NB4 (cell line): ENCODE data around the gene DENND4C.
"Not testable (repeated sequence)": the region's sequence is repeated elsewhere in the genome, so short reads cannot be mapped to it uniquely, and the experiment has no call there.

Experiments
- DNase-seq: peaks from one replicate; pipeline ENCODE4 v3.0.0; 2010; ENCODE audit warnings: low read depth
- H3K4me3 ChIP-seq: one replicate; pipeline ENCODE4 v1.5.1; 2011; ENCODE audit warnings: mild to moderate bottlenecking, low read depth, low read length, moderate library complexity
- MYC ChIP-seq: IDR thresholded peaks from 2 replicates; pipeline ENCODE4 v1.6.1; 2011; ENCODE audit warnings: low read depth, low read length
- POLR2A ChIP-seq: IDR thresholded peaks from 2 replicates; pipeline ENCODE4 v1.6.1; 2011; ENCODE audit warnings: mild to moderate bottlenecking; ENCODE audit not compliant: insufficient read length; ENCODE audit errors: extremely low read depth
- TF ChIP-seq, protein P1 (sequence below): IDR thresholded peaks from one replicate; pipeline ENCODE4 v1.5.1; 2012; ENCODE audit warnings: low read depth, low read length
- TF ChIP-seq, protein P2 (sequence below): IDR thresholded peaks from 2 replicates; pipeline ENCODE4 v1.6.1; 2011; ENCODE audit warnings: low read depth, low read length

Gene DENND4C

DNA sequence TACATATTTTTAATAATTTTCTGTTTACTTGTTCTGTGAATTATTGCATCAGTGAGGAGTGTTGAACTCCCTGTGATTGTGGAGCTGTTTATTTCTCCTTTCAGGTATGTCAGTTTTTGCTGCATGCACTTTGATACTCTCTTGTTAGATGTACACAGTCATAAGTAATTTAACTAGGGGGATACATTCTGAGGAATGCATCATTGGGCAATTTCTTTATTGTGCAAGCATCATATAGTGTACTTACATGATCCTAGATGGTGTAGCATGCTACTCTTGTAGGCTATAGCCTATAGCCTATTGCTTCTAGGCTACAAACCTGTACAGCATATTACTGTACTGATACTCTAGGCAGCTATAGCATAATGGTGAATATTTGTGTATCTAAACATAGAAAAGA is 9.5 kb downstream of the DENND4C start:
- DNase-seq: peak; percentile 67
- TF ChIP-seq POLR2A (no peak), MYC (no peak)
- TF ChIP-seq, protein P1, sequence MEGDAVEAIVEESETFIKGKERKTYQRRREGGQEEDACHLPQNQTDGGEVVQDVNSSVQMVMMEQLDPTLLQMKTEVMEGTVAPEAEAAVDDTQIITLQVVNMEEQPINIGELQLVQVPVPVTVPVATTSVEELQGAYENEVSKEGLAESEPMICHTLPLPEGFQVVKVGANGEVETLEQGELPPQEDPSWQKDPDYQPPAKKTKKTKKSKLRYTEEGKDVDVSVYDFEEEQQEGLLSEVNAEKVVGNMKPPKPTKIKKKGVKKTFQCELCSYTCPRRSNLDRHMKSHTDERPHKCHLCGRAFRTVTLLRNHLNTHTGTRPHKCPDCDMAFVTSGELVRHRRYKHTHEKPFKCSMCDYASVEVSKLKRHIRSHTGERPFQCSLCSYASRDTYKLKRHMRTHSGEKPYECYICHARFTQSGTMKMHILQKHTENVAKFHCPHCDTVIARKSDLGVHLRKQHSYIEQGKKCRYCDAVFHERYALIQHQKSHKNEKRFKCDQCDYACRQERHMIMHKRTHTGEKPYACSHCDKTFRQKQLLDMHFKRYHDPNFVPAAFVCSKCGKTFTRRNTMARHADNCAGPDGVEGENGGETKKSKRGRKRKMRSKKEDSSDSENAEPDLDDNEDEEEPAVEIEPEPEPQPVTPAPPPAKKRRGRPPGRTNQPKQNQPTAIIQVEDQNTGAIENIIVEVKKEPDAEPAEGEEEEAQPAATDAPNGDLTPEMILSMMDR: no peak
- TF ChIP-seq, protein P2, sequence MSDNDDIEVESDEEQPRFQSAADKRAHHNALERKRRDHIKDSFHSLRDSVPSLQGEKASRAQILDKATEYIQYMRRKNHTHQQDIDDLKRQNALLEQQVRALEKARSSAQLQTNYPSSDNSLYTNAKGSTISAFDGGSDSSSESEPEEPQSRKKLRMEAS: no peak
- H3K4me3 ChIP-seq: no peak overlapping the region

DNA sequence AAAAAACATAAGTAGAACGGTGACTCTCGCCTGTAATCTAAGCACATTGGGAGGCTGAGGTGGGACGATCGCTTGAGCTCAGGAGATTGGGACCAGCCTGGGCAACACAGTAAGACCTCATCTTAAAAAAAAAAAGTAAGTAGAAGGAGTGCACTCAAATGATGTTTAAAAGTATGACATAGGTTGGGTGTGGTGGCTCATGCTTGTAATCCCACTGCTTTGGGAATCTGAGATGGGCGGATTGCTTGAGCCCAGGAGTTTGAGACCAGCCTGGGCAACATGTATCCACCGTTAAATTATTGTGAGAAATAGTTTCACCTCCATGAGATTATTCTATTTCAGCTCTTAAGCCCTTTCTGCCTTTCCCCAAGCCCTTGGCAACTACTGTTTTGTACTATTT is 11.2 kb downstream of the DENND4C start:
- TF ChIP-seq MYC (no peak), POLR2A (no peak)
- TF ChIP-seq, protein P2: no peak
- TF ChIP-seq, protein P1: no peak
- H3K4me3 ChIP-seq: no peak overlapping the region
- no peak for DNase-seq

DNA sequence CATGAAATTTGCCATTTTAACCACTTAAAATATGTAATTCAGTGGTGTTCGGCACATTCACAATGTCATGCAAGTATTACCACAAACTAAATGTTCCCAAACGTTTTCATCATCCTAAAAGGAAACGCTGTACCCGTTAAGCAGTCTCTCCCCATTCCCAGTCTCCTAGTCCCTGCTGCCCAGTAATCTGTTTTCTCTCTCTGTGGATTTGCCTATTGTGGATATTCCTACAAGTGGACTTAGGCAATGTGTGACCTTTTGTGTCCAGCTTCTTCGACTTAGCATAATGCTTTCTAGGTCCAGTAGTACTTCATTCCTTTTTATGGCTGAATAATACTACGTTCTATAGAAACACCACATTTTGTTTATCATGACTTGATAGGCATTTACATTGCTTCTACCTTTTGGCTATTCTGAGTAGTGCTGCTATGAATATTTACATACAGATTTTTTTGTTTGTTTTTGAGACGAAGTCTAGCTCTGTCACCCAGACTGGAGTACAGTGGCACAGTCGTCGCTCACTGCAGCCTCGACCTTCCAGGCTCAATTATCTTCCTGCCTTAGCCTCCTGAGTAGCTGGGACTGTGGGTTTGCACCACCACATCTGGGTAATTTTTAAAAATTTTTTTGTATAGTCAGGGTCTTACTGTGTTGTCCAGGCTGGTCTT is 13.0 kb downstream of the DENND4C start:
- no peak overlapping the region for H3K4me3 ChIP-seq
- TF ChIP-seq, protein P2: no peak
- TF ChIP-seq POLR2A (no peak), MYC (no peak)
- TF ChIP-seq, protein P1: no peak
- no peak for DNase-seq

DNA sequence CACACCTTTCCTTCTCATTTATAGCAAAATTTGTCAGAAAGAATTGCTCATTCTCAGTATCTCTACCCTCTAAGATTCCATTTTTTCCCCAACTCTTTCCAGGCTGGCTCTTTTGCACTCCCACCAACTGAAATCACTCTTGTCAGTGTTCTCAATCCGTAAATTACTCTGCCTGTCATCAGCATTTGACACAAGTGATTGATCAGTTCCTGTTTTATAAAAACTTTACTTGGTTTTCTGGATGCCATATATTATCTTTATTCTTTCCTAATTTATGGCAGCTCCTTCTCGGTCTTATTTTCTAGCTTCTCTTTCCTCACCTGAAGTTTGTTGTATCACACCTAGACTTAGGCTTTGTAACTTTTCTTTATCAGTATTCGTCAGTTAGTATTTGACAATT is 16.4 kb downstream of the DENND4C start:
- no peak overlapping the region for H3K4me3 ChIP-seq
- no peak for DNase-seq
- TF ChIP-seq, protein P1: no peak
- TF ChIP-seq, protein P2: no peak
- no peak for TF ChIP-seq POLR2A
- no peak for TF ChIP-seq MYC

DNA sequence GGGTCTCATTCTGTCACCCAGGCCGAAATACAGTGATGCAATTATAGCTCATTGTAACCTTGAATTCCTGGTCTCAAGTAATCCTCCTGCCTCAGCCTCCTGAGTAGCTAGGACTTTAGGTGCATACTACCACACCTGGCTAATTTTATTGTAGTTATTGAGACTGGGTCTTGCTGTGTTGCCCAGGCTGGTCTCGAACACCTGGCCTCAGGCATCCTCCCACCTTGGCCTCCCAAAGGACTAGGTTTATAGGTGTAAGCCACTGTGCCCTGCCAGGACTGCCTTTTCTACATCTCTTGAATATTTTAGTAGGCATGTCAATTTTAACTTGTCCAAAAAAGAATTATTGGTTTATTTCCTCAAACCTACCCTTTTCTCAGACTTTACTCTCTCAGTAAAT is 16.9 kb downstream of the DENND4C start:
- DNase-seq: no peak
- TF ChIP-seq, protein P1: no peak
- TF ChIP-seq POLR2A (no peak), MYC (no peak)
- TF ChIP-seq, protein P2: no peak
- no peak overlapping the region for H3K4me3 ChIP-seq

DNA sequence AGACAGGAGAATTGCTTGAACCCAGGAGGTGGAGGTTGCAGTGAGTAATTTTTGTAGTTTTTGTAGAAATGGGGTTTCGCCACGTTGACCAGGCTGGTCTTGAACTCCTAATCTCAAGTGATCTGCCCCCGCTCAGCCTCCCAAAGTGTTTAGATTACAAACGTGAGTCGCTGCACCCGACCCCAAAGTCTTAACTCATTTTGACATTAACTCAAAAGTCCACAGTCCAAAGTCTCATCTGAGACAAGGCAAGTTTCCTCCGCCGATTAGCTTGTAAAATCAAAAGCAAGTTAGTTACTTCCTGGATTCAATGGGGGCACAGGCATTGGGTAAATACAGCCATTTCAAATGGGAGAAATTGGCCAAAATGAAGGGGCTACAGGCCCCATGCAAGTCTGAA is 19.9 kb downstream of the DENND4C start:
- DNase-seq, H3K4me3 ChIP-seq: not testable (repeated sequence)

DNA sequence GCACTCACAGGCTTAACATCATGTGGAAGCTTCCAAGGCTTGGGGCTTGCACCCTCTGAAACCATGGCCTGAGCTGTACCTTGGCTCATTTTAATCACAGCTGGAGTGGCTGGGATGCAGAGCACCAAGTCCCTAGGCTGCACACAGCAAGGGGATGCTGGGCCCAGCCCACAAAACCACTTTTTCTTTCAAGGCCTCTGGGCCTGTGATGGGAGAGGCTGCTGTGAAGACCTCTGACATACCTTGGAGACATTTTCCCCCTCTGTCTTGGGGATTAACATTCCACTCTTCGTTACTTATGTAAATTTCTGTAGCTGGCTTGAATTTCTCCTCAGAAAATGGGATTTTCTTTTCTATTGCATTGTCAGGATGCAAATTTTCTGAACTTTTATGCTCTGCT is 20.7 kb downstream of the DENND4C start:
- H3K4me3 ChIP-seq, DNase-seq: not testable (repeated sequence)

DNA sequence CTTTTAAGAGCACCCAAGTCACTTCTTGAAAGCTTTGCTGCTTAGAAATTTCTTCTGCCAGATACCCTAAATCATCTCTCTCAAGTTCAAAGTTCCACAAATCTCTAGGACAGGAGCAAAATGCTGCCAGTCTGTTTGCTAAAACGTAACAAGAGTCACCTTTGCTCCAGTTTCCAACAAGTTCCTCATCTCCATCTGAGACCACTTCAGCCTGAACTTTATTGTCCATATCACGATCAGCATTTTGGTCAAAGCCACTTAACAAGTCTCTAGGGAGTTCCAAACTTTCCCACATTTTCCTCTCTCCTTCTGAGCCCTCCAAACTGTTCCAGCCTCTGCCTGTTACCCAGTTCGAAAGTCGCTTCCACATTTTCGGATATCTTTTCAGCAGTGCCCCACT is 21.1 kb downstream of the DENND4C start:
- not testable (repeated sequence) for H3K4me3 ChIP-seq, DNase-seq
